Fibroblast of pulmonary artery (primary cell): ENCODE measurements around the gene DNAJA3.

Experiments used
- DNase-seq: peaks from one replicate; pipeline ENCODE4 v3.0.0-alpha.2; 2010; ENCODE audit warnings: low read depth
- H3K4me3 ChIP-seq: replicated peaks from 2 replicates; pipeline ENCODE4 v1.5.1; 2011; ENCODE audit warnings: low read depth, mild to moderate bottlenecking, control low read depth, low read length, moderate library complexity
- TF ChIP-seq, protein P1 (sequence below): IDR thresholded peaks from 2 replicates; pipeline ENCODE4 v1.5.1; 2011; ENCODE audit warnings: mild to moderate bottlenecking, control low read depth, low read length, inconsistent platforms; ENCODE audit errors: missing control alignments

The DNAJA3 gene

DNA sequence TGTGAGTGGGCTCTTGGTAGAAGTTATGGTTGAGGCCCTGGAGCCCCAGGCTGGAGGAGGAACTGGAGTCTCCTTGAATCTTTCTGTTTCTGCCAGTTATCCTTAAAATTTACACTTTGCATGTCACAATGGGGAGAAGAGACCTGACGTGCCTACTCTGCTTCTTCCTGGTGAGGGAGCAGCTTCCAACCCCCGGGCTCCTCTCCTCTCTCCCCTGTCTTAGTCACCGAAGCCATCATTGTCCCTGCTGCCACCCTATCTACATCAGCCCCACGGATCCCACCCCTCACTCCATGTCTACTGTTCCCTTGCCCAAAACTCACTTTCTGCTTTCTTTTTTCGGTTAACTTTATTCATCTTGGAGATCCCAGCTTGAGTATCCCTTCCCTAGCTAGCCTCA, 17.6 kb downstream of the DNAJA3 start:
- DNase-seq: no peak
- no peak overlapping the region for H3K4me3 ChIP-seq
- TF ChIP-seq, protein P1, sequence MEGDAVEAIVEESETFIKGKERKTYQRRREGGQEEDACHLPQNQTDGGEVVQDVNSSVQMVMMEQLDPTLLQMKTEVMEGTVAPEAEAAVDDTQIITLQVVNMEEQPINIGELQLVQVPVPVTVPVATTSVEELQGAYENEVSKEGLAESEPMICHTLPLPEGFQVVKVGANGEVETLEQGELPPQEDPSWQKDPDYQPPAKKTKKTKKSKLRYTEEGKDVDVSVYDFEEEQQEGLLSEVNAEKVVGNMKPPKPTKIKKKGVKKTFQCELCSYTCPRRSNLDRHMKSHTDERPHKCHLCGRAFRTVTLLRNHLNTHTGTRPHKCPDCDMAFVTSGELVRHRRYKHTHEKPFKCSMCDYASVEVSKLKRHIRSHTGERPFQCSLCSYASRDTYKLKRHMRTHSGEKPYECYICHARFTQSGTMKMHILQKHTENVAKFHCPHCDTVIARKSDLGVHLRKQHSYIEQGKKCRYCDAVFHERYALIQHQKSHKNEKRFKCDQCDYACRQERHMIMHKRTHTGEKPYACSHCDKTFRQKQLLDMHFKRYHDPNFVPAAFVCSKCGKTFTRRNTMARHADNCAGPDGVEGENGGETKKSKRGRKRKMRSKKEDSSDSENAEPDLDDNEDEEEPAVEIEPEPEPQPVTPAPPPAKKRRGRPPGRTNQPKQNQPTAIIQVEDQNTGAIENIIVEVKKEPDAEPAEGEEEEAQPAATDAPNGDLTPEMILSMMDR: no peak

DNA sequence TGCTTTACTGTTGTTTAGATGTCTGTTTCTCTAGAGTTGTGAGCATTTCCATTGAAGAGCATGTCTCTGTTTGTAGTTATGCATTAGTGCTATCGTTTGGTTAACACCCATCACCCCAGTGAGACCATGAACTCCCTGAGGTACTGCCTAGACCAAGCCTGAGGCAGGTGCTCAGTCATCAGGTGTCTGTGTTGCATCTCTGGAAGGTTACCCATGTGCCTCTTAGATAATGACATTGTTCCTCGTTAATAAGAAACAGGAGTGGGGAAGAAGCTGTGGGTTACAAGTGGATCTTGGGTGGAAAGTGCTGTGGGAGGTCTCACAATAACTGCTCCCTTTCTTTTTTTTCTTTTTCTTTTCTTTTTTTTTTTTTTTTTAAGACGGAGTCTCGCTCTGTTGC, 18.3 kb downstream of the DNAJA3 start:
- no peak overlapping the region for H3K4me3 ChIP-seq
- DNase-seq: no peak
- TF ChIP-seq, protein P1: no peak

DNA sequence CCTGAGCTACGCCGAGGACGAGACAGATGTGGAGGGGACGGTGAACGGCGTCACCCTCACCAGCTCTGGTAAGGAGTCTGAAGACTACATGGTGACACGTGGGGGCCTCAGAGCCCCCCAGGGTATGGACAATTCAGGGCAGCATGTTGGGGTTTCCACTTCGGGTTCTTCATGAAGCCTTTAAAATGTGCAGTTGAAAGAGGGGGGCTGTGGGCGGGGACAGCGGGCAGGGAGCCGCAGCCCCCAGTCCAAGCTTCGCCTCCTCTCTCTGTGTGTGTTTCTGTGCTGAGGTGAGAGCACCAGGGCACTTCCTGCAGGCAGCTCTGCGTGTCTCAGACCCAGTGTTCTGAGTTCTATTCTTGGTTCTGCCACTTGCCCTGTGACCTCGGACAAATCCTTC, 24.8 kb downstream of the DNAJA3 start:
- no peak overlapping the region for H3K4me3 ChIP-seq
- TF ChIP-seq, protein P1: no peak
- no peak for DNase-seq

DNA sequence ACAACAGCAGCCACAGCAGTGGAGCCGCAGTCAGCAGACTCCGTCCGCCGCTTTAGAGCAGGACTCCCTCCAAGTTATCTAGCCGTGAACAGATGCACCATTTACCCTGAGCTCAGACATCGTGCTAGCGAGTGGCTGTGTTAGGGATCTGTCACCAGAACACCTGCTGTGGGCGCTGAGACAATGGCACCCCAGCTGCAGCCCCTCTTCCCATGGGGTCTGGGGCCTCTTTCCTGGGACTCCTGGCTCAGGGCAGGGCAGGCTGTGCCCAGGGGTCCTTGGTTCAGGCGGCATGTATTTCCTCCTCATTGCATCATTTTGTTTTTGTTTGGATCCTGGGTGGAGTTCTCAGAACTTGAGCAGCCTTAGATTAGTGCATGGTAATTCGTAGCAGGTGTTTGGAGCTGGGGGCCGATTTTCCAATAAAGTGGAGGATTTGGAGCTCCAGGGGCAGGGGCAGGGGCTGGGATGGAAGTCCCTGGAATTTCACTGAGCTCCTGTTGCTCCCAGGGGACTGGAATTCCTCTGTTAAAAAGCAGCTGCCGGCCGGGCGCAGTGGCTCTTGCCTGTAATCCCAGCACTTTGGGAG, 25.4 kb downstream of the DNAJA3 start:
- DNase-seq: no peak

DNA sequence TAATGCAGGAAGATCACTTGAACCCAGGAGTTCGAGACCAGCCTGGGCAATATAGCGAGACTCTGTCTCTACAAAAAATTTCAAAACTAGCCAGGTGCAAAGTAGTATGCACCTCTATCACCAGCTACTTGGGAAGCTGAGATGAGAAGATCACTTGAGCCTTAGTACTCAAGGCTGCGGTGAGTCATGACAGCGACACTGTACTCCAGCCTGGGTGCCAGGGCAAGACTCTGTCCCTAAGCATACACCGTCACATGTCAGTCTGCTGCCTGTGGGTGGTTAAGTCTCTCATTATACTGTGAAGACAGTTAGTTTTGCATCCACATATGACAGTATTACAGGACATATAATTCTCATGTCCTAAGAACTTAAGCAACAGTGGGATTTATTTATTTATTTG, 27.0 kb downstream of the DNAJA3 start:
- no peak for DNase-seq
- TF ChIP-seq, protein P1: no peak

More for the DNA sequence above, 25.4 kb downstream of the DNAJA3 start:
- TF ChIP-seq, protein P1: no peak
- no peak overlapping the region for H3K4me3 ChIP-seq

DNA sequence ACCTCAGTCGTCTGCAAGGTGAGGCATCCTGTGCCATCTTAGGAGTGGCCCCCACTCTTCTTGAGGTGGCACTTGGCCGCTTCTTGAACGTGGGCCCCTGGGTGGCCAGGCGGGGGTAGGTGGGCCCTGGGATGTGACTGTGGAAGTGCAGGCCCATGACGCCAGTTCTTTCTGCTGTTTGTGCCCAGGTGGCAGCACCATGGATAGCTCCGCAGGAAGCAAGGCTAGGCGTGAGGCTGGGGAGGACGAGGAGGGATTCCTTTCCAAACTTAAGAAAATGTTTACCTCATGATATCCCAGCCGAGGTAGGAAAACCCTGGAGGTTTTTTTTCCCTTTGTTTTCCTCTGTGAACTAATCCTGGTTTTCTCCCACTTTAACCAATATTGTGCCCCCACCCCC, 29.0 kb downstream of the DNAJA3 start:
- no peak overlapping the region for H3K4me3 ChIP-seq
- TF ChIP-seq, protein P1: no peak
- no peak for DNase-seq

More for the DNA sequence above, 27.0 kb downstream of the DNAJA3 start:
- H3K4me3 ChIP-seq: no peak overlapping the region

DNA sequence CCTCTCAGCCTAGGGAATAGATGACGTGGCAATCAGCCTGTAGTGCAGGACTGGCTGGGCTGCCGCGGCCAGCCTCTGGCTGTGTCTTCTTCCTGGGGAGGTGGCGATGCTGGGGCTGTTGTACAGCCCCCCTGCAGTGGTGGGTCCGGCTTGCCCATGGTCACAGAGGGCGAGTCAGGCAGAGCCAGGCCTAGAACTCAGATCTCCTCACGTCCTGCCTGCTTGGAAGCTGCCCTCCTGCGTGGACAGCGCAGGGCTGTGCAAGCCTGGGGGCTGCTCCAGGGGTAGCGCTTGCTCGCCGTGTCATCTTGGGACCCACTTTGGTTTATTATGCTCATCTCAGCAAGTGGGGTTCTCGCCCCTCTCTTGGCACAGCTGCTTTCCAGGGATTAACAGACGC, 29.4 kb downstream of the DNAJA3 start:
- no peak for DNase-seq
- TF ChIP-seq, protein P1: no peak
- H3K4me3 ChIP-seq: no peak overlapping the region
